RPMI8226 (cell line): Measurements from ENCODE around the gene CD180.

Source experiments
- DNase-seq: peaks from one replicate; pipeline ENCODE4 v3.0.0-alpha.2; 2015

Gene CD180

GRCh38 chr5:67156976-67157583 lies 39.5 kb downstream of the CD180 start:
- DNase-seq = peak; percentile 65

DNA sequence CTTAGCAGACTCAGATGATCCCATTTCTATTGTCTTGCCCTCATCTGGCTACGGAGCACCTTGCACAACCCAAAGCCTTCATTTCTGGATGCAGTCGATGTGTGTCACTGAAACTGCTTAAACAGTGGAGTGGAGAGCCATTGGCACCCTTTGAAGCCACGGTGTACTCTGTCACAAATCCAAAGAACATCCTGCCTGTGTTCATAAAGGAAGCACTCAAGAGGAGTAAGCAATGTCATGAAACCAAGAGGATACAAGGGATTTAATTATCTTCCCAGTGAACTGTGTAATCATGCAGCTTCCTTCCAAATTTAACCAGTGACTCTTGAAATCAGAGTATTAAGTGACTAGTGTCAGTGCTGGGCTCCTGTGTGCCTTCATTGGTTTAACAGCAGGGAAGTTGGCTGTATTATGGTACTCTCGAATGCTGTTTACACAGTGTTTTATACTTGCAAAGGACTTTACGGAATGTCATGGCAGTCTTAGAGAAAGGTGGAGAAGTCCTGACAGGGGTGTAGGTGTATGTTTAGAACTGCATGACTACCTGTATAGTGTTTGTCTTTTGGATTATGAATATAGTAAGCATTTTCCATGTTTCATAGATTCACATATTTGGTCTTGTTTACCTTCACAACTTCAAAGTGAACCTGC lies 41.9 kb downstream of the CD180 start:
- no peak for DNase-seq

GRCh38 chr5:67153292-67153691 lies 43.3 kb downstream of the CD180 start:
- DNase-seq = no peak

- no peak for DNase-seq
Observed at GRCh38 chr5:67152400-67152799, 44.2 kb downstream of the CD180 start.

DNA sequence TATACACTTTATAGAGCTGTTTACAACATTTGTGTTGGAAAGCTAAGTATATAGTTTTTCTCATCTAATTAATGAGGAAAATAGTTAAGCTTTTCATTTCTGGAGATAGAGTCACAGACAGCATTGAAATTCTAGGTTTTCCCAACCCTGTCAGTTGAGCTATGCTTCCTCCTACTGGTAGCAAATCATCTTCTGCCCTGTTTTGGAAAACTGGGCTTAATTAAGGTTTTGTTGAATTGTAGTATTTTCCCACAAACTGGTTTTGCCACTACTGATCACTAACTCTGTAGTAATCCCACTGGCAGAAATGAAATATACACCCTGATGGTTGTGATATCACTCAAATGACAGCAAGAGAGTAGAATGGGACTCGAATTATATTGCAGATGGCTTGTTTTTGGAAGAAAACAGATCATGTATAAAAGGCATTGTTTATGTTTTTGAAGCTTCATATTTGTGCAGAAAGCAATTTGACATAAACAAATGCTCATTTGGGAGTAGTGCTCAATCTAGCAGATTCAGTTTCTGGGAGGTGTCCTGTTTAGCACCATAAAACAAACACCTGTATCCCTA lies 46.6 kb downstream of the CD180 start:
- no peak for DNase-seq

- DNase-seq = no peak
Observed at GRCh38 chr5:67149057-67149950, 47.3 kb downstream of the CD180 start.

DNA sequence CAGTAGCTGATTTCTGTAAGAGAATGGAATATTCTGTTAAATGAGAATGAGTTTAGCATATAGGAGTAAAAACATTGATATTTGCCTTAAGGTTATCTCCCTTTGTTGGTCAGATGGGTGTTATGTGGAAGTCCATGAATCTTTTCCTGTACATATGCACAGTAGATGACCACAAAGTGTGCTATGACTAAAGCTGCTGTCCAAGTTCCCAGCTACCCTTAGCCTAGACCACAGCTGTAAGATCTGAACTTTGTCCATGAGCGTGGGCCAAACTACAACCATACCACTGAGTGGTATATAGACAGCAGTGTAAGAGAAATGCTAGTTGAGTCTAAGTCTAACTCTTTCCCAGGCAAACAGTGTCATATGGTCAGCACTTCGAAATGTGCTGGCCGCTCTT lies 48.8 kb downstream of the CD180 start:
- DNase-seq = no peak

GRCh38 chr5:67146981-67147380 lies 49.6 kb downstream of the CD180 start:
- no peak for DNase-seq

DNA sequence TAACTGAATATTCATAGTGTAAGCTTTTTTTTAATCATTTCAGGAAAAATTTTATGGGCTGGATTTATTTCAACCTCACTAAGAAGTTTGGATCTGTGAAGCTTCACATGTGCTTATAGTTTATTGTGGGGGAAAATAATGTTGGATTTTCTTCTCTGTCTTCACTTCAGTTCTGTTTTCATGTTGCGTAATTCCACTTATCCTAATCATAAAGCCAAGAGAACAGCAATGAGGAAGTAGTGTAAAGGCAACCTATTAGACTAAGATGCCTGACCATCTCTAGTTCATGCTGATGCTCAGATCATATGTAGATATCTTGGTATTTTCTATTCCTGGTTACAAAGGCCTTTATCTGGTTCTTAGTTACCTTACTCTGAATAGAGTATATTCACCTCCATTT lies 50.0 kb downstream of the CD180 start:
- no peak for DNase-seq

GRCh38 chr5:67144183-67144639 lies 52.4 kb downstream of the CD180 start:
- DNase-seq = no peak

GRCh38 chr5:67143549-67143948 lies 53.0 kb downstream of the CD180 start:
- no peak for DNase-seq

DNA sequence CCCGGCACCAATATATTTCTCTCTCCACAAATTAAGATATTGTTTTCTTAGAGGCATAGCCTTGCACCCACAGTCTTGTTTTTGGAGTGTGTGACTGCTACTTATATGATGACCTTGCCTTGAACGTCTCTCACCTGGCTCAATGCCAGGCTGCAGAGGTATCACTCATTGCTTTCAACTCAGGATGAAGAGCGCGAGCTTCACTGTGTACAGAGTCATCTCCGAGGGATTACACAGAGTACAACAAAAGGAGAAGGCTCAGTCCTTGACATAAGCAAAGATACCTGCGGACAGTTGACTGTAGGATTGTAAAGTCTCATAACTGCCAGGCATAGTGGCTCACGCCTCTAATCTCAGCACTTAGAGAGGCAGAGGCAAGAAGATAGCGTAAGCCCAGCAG lies 53.8 kb downstream of the CD180 start:
- peak; percentile 52 for DNase-seq

- DNase-seq = no peak
Observed at GRCh38 chr5:67141644-67142043, 55.0 kb downstream of the CD180 start.

DNA sequence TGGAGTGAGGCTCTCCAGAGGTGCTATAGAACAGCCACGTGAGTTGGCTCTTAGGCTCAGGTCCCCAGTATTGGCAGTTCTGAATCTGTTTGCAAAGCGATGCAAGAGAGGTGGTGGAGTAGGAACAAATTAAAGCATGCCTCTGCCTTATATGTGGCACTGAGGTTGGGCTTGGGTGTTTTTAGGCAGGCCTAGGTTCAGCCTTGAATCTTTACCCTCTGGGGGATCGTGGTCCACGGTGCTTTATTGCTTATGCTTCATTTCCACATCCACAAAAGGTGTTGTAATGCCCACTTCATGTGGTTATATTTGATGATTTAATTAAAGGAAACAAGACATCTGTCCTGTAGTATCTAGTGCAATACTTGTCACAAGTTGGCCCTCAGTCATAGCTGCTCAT lies 56.2 kb downstream of the CD180 start:
- no peak for DNase-seq

GRCh38 chr5:67139030-67139429 lies 57.6 kb downstream of the CD180 start:
- DNase-seq = no peak

DNA sequence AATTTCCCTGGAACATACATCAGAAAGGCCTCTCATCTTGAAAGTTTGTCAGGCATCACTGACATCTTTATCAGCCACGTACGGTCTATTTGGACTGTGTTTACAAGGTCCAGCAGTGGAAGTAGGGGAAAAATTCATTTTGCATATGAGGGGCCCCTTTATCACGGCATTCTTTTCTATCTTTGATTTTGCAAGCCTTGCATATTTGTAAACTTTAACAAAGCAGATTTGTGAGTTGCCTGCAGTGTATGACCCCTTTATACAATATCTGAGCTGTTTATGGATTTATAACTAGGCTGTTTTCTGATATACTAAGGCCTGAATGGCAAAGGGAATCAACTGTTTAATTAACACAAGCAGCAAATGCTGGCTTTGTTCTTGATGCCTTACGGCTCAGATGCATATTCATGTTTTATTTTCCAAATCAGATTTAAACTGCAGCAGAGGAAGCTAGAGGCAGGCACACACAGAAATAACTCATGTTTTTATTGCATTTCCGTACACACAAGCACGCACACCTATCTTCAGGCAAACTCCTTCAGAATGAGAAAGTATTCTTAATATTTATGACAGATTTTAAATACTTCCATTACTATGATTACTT lies 61.1 kb downstream of the CD180 start:
- no peak for DNase-seq

- DNase-seq = no peak
Observed at GRCh38 chr5:67133776-67134175, 62.8 kb downstream of the CD180 start.

DNA sequence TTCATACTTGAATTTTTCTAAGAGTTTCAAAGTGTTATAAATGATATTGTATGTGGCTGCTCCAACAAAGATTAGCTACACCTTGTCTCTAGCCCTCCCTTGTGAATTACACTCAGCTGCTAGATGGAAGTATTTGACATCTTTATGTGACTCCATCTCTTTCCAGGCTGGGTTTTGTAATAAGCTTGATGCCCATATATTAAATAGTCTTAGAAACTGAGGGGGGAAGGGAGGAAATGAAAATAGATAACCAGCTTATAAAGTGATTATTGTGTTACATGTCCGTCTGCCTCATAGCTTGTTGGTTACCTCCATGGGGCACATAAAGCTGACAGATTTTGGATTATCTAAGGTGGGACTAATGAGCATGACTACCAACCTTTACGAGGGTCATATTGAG lies 63.4 kb downstream of the CD180 start:
- no peak for DNase-seq

- DNase-seq = no peak
Observed at GRCh38 chr5:67129768-67130167, 66.8 kb downstream of the CD180 start.
